ENCODE data around the gene CST4.

GRCh38 chr20:23669327-23669726, 19.5 kb downstream of the CST4 start:
- TF ChIP-seq CTCF (IDR thresholded peaks at IDR 0.05), result no peak
- no peak for TF ChIP-seq ZFX (IDR thresholded peaks at IDR 0.05; ENCODE audit: borderline replicate concordance)

Measured in 22Rv1 (cell line).